ENCODE measurements around the gene SNX20.

DNA sequence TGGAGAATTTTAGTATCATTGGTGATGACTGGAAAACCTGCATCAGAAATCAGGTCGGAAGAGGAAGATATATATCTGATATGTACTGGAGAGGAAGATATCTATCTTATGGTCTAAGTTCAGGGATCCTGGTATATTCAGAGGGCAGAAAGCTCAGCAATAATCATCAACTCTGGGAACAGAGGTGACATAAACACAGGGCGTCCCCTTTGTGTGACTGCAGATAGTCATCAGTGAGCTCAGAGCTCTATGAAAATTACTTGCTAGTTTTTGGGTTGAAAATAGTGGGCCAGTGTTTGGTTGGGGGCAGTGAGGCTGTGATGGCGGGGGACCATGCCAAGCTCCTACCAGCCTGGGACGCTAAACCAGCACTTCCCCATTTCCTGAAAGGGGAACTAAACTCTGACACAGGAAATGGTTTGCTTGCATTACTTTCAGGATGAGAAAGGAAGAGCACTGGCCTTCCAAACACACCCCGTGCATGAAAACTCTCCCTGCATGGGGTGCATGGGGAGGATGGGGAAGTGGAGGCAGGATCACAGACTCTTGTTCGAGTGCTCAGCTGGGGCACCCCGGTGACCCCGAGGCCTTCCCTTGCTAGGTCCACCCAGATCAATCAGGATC, 28.1 kb upstream of the SNX20 start:
- TF ChIP-seq, protein P1, sequence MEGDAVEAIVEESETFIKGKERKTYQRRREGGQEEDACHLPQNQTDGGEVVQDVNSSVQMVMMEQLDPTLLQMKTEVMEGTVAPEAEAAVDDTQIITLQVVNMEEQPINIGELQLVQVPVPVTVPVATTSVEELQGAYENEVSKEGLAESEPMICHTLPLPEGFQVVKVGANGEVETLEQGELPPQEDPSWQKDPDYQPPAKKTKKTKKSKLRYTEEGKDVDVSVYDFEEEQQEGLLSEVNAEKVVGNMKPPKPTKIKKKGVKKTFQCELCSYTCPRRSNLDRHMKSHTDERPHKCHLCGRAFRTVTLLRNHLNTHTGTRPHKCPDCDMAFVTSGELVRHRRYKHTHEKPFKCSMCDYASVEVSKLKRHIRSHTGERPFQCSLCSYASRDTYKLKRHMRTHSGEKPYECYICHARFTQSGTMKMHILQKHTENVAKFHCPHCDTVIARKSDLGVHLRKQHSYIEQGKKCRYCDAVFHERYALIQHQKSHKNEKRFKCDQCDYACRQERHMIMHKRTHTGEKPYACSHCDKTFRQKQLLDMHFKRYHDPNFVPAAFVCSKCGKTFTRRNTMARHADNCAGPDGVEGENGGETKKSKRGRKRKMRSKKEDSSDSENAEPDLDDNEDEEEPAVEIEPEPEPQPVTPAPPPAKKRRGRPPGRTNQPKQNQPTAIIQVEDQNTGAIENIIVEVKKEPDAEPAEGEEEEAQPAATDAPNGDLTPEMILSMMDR (IDR thresholded peaks at IDR 0.05): no peak
- no peak for TF ChIP-seq POLR2A (IDR thresholded peaks at IDR 0.05)
